ENCODE data around the gene ERC2.

ERC2 gene

DNA sequence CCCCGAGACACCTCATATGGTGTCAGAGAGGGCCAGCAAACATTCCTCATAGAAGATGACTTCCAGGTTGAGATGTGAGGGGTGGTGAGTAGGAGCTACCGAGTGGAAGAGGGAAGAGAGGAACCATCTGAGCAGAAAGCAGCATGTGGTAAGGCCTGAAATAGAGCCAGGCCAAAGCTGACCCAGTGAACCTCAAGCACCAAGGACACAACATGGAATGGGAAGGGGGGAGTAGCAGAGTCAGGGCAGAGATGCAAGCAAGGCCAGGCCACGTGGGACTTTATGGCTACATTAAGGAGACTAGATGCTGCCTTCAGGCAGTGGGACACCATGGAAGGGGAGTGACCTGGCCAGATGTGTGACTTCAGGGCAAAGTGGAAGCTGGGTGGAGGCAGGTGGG is 942.8 kb downstream of the ERC2 start:
- H3K4me3 ChIP-seq (ENCODE audit: insufficient read depth, low read length, poor library complexity, severe bottlenecking) = no peak overlapping the region
- H4K20me1 ChIP-seq (ENCODE audit: low read depth, low read length) = no peaks in the 10 kb centered on the region
- no peaks in the 10 kb centered on the region for H3K79me2 ChIP-seq (ENCODE audit: insufficient read depth, low read length)
- no peak overlapping the region for H3K9ac ChIP-seq (ENCODE audit: low read length)
- no peaks in the 10 kb centered on the region for H3K9me3 ChIP-seq (ENCODE audit: insufficient read depth, low read length)
- no peaks in the 10 kb centered on the region for H3K27me3 ChIP-seq (ENCODE audit: low read length)
- no peaks in the 10 kb centered on the region for H3F3A ChIP-seq (ENCODE audit: insufficient read depth)
- no peaks in the 10 kb centered on the region for H3K36me3 ChIP-seq (ENCODE audit: low read length)
- H3K4me2 ChIP-seq (ENCODE audit: low read depth, low read length, poor library complexity, severe bottlenecking) = no peak overlapping the region
- no peaks in the 10 kb centered on the region; the same call in 1 of the 2 replicates for H3K9me2 ChIP-seq (replicated peaks; ENCODE audit: insufficient read depth, low read length)
- no peak overlapping the region for H3K27ac ChIP-seq (ENCODE audit: low read depth, low read length)
- TF ChIP-seq, protein P1, sequence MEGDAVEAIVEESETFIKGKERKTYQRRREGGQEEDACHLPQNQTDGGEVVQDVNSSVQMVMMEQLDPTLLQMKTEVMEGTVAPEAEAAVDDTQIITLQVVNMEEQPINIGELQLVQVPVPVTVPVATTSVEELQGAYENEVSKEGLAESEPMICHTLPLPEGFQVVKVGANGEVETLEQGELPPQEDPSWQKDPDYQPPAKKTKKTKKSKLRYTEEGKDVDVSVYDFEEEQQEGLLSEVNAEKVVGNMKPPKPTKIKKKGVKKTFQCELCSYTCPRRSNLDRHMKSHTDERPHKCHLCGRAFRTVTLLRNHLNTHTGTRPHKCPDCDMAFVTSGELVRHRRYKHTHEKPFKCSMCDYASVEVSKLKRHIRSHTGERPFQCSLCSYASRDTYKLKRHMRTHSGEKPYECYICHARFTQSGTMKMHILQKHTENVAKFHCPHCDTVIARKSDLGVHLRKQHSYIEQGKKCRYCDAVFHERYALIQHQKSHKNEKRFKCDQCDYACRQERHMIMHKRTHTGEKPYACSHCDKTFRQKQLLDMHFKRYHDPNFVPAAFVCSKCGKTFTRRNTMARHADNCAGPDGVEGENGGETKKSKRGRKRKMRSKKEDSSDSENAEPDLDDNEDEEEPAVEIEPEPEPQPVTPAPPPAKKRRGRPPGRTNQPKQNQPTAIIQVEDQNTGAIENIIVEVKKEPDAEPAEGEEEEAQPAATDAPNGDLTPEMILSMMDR (IDR thresholded peaks at IDR 0.05; ENCODE audit: insufficient read depth, low read length, poor library complexity, severe bottlenecking) = no peak
- no peak for TF ChIP-seq EZH2phosphoT487 (conservative IDR thresholded peaks at IDR 0.05; ENCODE audit: low read length)
- H2AFZ ChIP-seq (ENCODE audit: low read depth, low read length, severe bottlenecking) = no peak overlapping the region

DNA sequence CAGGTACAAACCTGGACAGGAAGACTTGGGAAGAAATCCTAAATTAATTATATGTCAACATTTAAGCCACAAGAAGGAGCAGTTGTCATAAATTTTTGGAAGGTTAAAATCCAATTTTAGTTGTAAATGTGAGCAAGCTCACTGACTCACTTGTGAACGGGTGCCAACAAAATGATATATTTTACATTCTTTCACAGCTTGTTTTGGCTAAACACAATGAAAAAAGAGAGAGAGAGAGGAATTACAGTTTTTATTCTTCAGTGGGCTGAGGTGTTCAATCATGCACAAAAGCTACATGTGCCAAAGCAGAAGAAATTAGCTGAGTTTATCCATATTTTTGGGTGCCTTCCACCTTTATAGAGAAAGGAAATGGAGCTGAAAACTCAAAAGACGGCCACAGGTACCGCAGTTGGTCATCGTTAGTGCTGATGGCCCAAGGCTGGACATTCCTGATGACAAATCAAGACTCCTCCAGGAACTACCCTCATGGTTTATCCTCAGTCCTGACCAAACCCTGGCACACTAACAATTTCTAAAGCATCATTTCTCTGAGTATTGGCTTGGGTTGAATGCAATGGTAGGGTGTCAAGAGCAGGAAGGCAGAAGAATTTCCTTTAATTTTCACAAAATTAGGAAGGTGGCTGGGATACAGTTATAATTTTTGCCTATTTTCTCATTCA is 943.6 kb downstream of the ERC2 start:
- TF ChIP-seq, protein P1 (IDR thresholded peaks at IDR 0.05; ENCODE audit: insufficient read depth, low read length, poor library complexity, severe bottlenecking) = no peak
- TF ChIP-seq EZH2phosphoT487 (conservative IDR thresholded peaks at IDR 0.05; ENCODE audit: low read length) = no peak

DNA sequence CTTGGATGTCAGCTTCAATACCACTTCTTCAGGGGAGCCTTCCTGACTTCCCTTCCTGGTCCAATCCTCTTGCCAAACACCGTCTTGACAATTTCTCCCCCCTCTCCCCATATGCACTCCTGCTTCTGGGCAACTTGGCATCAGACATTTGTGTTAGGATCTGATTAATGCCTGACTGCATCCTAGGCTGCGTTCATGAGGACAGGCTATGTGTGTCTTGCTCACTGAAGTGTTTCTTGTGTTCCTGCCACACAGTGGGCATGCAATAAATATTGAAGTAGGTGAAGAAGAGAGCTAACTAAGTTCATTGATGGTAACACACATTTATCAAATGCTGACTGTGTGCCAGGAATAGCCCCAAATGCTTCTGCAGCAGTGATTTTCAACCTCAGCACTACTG is 944.8 kb downstream of the ERC2 start:
- no peak overlapping the region for H2AFZ ChIP-seq (ENCODE audit: low read depth, low read length, severe bottlenecking)
- H3K36me3 ChIP-seq (ENCODE audit: low read length) = no peaks in the 10 kb centered on the region
- H3K9ac ChIP-seq (ENCODE audit: low read length) = no peak overlapping the region
- H3K79me2 ChIP-seq (ENCODE audit: insufficient read depth, low read length) = no peaks in the 10 kb centered on the region
- H3K27me3 ChIP-seq (ENCODE audit: low read length) = no peaks in the 10 kb centered on the region
- no peaks in the 10 kb centered on the region; the same call in 1 of the 2 replicates for H3K9me2 ChIP-seq (replicated peaks; ENCODE audit: insufficient read depth, low read length)
- no peak overlapping the region for H3K27ac ChIP-seq (ENCODE audit: low read depth, low read length)
- no peak overlapping the region for H3K4me2 ChIP-seq (ENCODE audit: low read depth, low read length, poor library complexity, severe bottlenecking)
- H3K9me3 ChIP-seq (ENCODE audit: insufficient read depth, low read length) = no peaks in the 10 kb centered on the region
- no peak for TF ChIP-seq EZH2phosphoT487 (conservative IDR thresholded peaks at IDR 0.05; ENCODE audit: low read length)
- TF ChIP-seq, protein P1 (IDR thresholded peaks at IDR 0.05; ENCODE audit: insufficient read depth, low read length, poor library complexity, severe bottlenecking) = no peak
- no peaks in the 10 kb centered on the region for H3F3A ChIP-seq (ENCODE audit: insufficient read depth)
- H4K20me1 ChIP-seq (ENCODE audit: low read depth, low read length) = no peaks in the 10 kb centered on the region
- no peak overlapping the region for H3K4me3 ChIP-seq (ENCODE audit: insufficient read depth, low read length, poor library complexity, severe bottlenecking)

More for the DNA sequence above, 943.6 kb downstream of the ERC2 start:
- no peak overlapping the region for H3K4me3 ChIP-seq (ENCODE audit: insufficient read depth, low read length, poor library complexity, severe bottlenecking)
- H3K27me3 ChIP-seq (ENCODE audit: low read length) = no peaks in the 10 kb centered on the region
- H3F3A ChIP-seq (ENCODE audit: insufficient read depth) = no peaks in the 10 kb centered on the region
- no peaks in the 10 kb centered on the region for H4K20me1 ChIP-seq (ENCODE audit: low read depth, low read length)
- no peaks in the 10 kb centered on the region; the same call in 1 of the 2 replicates for H3K9me2 ChIP-seq (replicated peaks; ENCODE audit: insufficient read depth, low read length)
- H2AFZ ChIP-seq (ENCODE audit: low read depth, low read length, severe bottlenecking) = no peak overlapping the region
- H3K9me3 ChIP-seq (ENCODE audit: insufficient read depth, low read length) = no peaks in the 10 kb centered on the region
- H3K79me2 ChIP-seq (ENCODE audit: insufficient read depth, low read length) = no peaks in the 10 kb centered on the region
- H3K9ac ChIP-seq (ENCODE audit: low read length) = no peak overlapping the region
- no peak overlapping the region for H3K27ac ChIP-seq (ENCODE audit: low read depth, low read length)
- no peaks in the 10 kb centered on the region for H3K36me3 ChIP-seq (ENCODE audit: low read length)
- no peak overlapping the region for H3K4me2 ChIP-seq (ENCODE audit: low read depth, low read length, poor library complexity, severe bottlenecking)

All from SU-DHL-6 (cell line).